ENCODE measurements around the gene GRPR.
"Not testable (repeated sequence)": the region's sequence is repeated elsewhere in the genome, so short reads cannot be mapped to it uniquely, and the experiment has no call there.

The GRPR gene

DNA sequence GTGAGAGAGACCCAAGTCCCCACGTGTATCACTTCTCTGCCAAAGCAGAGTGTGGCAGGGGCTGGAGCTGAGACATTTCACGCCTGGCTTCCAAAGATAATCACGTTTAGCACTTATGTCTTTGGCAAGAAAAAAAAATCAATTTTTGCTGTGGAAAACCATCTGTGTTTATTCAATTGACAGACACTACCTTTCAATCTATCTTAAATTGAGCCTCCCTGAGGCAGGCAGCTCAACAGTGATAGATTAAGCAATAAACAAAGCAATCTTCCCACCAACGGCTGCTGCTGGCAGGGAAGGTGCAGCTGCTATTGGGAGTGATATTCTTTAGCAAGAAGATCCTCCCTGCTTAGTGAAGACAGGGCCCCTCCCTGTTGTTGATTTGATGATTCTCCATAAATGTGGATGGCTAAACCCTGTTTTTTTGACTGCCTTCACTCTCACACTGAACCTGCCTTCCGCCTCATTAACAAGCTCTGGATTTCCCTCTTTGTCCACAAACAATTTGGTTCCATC is 32.3 kb downstream of the GRPR start:
- DNase-seq (ENCODE audit: low read depth): no peak
- no peak for TF ChIP-seq CTCF (IDR thresholded peaks at IDR 0.05; ENCODE audit: low read length, missing control alignments)
- H3K4me3 ChIP-seq (replicated peaks; ENCODE audit: low read depth, low read length): no peak overlapping the region

- DNase-seq (ENCODE audit: low read depth): no peak
- TF ChIP-seq CTCF (IDR thresholded peaks at IDR 0.05; ENCODE audit: low read length, missing control alignments): no peak
- no peak overlapping the region for H3K4me3 ChIP-seq (replicated peaks; ENCODE audit: low read depth, low read length)
These were observed 33.4 kb downstream of the GRPR start for GRCh38 chrX:16156692-16157331.

DNA sequence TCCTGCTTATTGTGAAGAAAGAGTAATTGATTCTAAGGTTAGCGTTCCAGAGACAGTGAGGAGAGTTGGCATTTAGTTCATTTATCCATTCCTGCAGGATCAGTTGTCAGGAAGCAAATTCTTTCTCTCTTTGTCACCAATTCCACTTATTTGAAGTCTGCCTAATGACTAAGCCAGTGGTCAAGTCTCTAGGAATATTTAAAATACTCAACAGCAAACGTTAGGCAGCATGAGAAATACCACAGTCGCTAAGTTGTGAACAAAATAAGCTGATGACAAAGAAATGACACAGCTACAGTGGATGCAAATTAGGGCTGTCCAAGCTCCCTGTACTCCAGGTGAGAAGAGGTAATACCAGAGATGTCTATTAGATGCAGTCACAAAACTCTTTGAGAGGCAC is 37.4 kb downstream of the GRPR start:
- no peak for TF ChIP-seq CTCF (IDR thresholded peaks at IDR 0.05; ENCODE audit: low read length, missing control alignments)
- DNase-seq (ENCODE audit: low read depth): peak; percentile 54
- H3K4me3 ChIP-seq (replicated peaks; ENCODE audit: low read depth, low read length): no peak overlapping the region

DNA sequence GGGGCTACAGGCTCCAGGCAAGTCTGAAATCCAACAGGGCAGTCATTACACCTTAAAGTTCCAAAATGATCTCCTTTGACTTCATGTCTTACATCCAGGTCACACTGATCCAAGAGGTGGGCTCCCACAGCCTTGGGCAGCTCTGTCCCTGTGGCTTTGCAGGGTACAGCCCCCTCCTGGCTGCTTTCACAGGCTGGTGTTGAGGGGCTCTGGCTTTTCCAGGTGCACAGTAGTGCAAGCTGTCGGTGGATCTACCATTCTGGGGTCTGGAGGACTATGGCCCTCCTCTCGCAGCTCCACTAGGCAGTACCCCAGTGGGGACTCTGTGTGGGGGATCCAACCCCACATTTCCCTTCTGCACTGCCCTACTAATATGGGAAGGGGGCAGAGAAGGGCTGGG is 37.8 kb downstream of the GRPR start:
- DNase-seq (ENCODE audit: low read depth); H3K4me3 ChIP-seq (replicated peaks; ENCODE audit: low read depth, low read length): not testable (repeated sequence)

- TF ChIP-seq CTCF (IDR thresholded peaks at IDR 0.05; ENCODE audit: low read length, missing control alignments): no peak
- H3K4me3 ChIP-seq (replicated peaks; ENCODE audit: low read depth, low read length): no peak overlapping the region
- no peak for DNase-seq (ENCODE audit: low read depth)
These were observed 39.0 kb downstream of the GRPR start for GRCh38 chrX:16162391-16162790.

DNA sequence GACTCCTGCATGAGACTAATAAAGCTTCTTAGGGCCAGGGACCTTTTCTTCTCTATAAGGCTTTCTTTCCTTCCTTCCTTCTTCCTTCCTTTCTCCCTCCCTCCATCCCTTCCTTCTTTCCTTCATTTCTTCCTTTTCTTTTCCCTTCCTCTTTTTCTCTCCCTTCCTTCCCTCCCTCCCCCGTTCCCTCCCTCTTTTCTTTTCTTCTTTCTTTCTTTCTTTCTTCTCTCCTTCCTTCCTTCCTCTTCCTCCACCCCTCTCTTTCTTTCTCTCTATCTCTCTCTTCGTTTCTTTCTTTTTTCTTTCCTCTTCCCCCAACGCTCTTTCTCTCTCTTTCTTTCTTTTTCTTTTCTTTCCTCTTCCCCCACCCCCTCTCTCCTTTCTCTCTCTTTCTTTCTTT is 41.4 kb downstream of the GRPR start:
- no peak for TF ChIP-seq CTCF (IDR thresholded peaks at IDR 0.05; ENCODE audit: low read length, missing control alignments)
- DNase-seq (ENCODE audit: low read depth): no peak
- H3K4me3 ChIP-seq (replicated peaks; ENCODE audit: low read depth, low read length): no peak overlapping the region

GRCh38 chrX:16167181-16167580 is 43.8 kb downstream of the GRPR start, which contains the start of gene MAGEB17:
TSS of gene MAGEB17 (plus strand) at chrX:16167481. CDS start at chrX:16170383, 2,902 bp downstream.
- DNase-seq (ENCODE audit: low read depth): no peak
- no peak within 1 kb of the TSS for H3K4me3 ChIP-seq (replicated peaks; ENCODE audit: low read depth, low read length)
- TF ChIP-seq CTCF (IDR thresholded peaks at IDR 0.05; ENCODE audit: low read length, missing control alignments): no peak
